Measurements from ENCODE around the gene RFESD. TPM values are rescaled to one million over a fixed set of nuclear protein-coding genes. Genes with fewer than 3 reads are reported as not detected.

Gene RFESD
- total and polyA plus RNA-seq, 10 of the 15 experiments (the other 5 are each of a cell fraction or from before 2014, with no cell fraction given), result 1.9 to 14.7 (median 4.9) TPM

DNA sequence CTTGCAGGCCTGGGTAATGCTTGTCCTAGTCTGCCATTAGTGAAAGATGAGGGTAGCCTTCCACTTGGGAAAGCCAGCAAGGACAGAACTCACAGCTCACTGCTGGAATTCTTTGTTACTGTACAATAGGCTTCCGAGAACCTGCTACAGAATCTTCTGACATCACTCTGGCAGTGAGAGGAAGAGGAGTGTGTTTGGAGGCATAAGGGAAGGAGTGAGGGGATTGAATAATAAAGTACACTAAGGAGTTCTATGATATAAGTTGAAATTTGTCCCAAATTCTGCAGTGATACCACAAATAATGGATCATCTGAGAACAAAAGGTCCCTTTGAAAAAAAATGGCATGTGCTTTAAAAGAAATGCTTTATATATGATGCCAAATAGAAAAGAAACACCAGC lies 36.3 kb downstream of the RFESD start, which contains the start of gene SPATA9:
SPATA9 (minus strand) TSS at position 101 of the 400 bp plus-strand sequence. CDS start 137 bp downstream, outside the sequence.
- CTCF ChIA-PET, result no interaction called here
- no peaks in the 10 kb centered on the region for H4K20me1 ChIP-seq (ENCODE audit: control insufficient read depth, insufficient read depth)
- H3K27ac ChIP-seq (ENCODE audit: control insufficient read depth, insufficient read depth), result no peak within 1 kb of the TSS
- SMC1A ChIA-PET (ENCODE audit: uncharacterized antibody, unreplicated experiment), result no interaction called here
- H3K4me3 ChIP-seq, result no peak within 1 kb of the TSS
- DNase-seq (ENCODE audit: low read depth, low spot score), result no peak
- no peaks in the 10 kb centered on the region for H3K79me2 ChIP-seq (ENCODE audit: control insufficient read depth, insufficient read depth, low read length)
- intact Hi-C loops (cut with micrococcal nuclease; ENCODE audit: unreplicated experiment) (no loop called here), in situ Hi-C loops (cut with MboI) (no loop called here)
- WGBS (ENCODE audit: insufficient coverage, insufficient replicate concordance, low lambda C conversion rate, missing lambda C conversion rate), result 38% methylated on average over 1 of the region's 1 CpG
- no peak within 1 kb of the TSS for H3K9ac ChIP-seq (ENCODE audit: control insufficient read depth, insufficient read depth, low read length)
- no peaks in the 10 kb centered on the region for H3K9me3 ChIP-seq (replicated peaks; ENCODE audit: control insufficient read depth, insufficient read depth, low read length)
- ATAC-seq, result no peak
- no peaks in the 10 kb centered on the region for H3K27me3 ChIP-seq (replicated peaks in 1 of 2; ENCODE audit: control insufficient read depth in 2 of 2, insufficient read depth in 2 of 2, low read length in 1 of 2)
- no peak within 1 kb of the TSS for H3K4me2 ChIP-seq (ENCODE audit: control insufficient read depth, insufficient read depth)
- BruUV-seq (replicated peaks), result no TSS peak
- H3K36me3 ChIP-seq (ENCODE audit: control insufficient read depth in 2 of 2, insufficient read depth in 2 of 2, low read length in 1 of 2), result no peaks in the 10 kb centered on the region
- POLR2A ChIA-PET, result no interaction called here
- H3K4me1 ChIP-seq (ENCODE audit: control insufficient read depth, insufficient read depth, low read length), result no peaks in the 10 kb centered on the region
- no peak for FAIRE-seq
- RAD21 ChIA-PET (ENCODE audit: unreplicated experiment), result no interaction called here
- TF ChIP-seq TARDBP (IDR thresholded peaks at IDR 0.05; ENCODE audit: borderline replicate concordance) (no peak), GABPA (IDR thresholded peaks at IDR 0.05; ENCODE audit: low read depth) (no peak), YY1 (IDR thresholded peaks at IDR 0.05; ENCODE audit: low read depth, low read length) (no peak), EP300 (IDR thresholded peaks at IDR 0.05; ENCODE audit: borderline replicate concordance in 1 of 2, control insufficient read depth in 1 of 2, low read depth in 2 of 2, low read length in 2 of 2) (no peak), CBX3 (IDR thresholded peaks at IDR 0.05; ENCODE audit: borderline replicate concordance, low read depth) (no peak), HDAC6 (IDR thresholded peaks at IDR 0.05; ENCODE audit: unreplicated experiment) (no peak), SREBF2 (IDR thresholded peaks at IDR 0.05; ENCODE audit: low read length) (no peak), MXI1 (IDR thresholded peaks at IDR 0.05; ENCODE audit: low read depth, low read length) (no peak), IKZF2 (IDR thresholded peaks at IDR 0.05) (no peak), BRCA1 (IDR thresholded peaks at IDR 0.05; ENCODE audit: low read depth, low read length) (no peak)
- TF ChIP-seq, protein P1, sequence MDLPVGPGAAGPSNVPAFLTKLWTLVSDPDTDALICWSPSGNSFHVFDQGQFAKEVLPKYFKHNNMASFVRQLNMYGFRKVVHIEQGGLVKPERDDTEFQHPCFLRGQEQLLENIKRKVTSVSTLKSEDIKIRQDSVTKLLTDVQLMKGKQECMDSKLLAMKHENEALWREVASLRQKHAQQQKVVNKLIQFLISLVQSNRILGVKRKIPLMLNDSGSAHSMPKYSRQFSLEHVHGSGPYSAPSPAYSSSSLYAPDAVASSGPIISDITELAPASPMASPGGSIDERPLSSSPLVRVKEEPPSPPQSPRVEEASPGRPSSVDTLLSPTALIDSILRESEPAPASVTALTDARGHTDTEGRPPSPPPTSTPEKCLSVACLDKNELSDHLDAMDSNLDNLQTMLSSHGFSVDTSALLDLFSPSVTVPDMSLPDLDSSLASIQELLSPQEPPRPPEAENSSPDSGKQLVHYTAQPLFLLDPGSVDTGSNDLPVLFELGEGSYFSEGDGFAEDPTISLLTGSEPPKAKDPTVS (IDR thresholded peaks at IDR 0.05; ENCODE audit: low read depth, low read length), result no peak
- TF ChIP-seq, protein P2, sequence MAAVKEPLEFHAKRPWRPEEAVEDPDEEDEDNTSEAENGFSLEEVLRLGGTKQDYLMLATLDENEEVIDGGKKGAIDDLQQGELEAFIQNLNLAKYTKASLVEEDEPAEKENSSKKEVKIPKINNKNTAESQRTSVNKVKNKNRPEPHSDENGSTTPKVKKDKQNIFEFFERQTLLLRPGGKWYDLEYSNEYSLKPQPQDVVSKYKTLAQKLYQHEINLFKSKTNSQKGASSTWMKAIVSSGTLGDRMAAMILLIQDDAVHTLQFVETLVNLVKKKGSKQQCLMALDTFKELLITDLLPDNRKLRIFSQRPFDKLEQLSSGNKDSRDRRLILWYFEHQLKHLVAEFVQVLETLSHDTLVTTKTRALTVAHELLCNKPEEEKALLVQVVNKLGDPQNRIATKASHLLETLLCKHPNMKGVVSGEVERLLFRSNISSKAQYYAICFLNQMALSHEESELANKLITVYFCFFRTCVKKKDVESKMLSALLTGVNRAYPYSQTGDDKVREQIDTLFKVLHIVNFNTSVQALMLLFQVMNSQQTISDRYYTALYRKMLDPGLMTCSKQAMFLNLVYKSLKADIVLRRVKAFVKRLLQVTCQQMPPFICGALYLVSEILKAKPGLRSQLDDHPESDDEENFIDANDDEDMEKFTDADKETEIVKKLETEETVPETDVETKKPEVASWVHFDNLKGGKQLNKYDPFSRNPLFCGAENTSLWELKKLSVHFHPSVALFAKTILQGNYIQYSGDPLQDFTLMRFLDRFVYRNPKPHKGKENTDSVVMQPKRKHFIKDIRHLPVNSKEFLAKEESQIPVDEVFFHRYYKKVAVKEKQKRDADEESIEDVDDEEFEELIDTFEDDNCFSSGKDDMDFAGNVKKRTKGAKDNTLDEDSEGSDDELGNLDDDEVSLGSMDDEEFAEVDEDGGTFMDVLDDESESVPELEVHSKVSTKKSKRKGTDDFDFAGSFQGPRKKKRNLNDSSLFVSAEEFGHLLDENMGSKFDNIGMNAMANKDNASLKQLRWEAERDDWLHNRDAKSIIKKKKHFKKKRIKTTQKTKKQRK (IDR thresholded peaks at IDR 0.05; ENCODE audit: low read depth, low read length), result no peak
- TF ChIP-seq, protein P3, sequence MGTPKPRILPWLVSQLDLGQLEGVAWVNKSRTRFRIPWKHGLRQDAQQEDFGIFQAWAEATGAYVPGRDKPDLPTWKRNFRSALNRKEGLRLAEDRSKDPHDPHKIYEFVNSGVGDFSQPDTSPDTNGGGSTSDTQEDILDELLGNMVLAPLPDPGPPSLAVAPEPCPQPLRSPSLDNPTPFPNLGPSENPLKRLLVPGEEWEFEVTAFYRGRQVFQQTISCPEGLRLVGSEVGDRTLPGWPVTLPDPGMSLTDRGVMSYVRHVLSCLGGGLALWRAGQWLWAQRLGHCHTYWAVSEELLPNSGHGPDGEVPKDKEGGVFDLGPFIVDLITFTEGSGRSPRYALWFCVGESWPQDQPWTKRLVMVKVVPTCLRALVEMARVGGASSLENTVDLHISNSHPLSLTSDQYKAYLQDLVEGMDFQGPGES (IDR thresholded peaks at IDR 0.05), result no peak
- TF ChIP-seq, protein P4, sequence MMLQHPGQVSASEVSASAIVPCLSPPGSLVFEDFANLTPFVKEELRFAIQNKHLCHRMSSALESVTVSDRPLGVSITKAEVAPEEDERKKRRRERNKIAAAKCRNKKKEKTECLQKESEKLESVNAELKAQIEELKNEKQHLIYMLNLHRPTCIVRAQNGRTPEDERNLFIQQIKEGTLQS (IDR thresholded peaks at IDR 0.05; ENCODE audit: borderline replicate concordance, extremely low read depth, low read depth, low read length), result no peak
- no peak within 1 kb of the TSS for H2AFZ ChIP-seq (ENCODE audit: control insufficient read depth, low read depth, low read length)

Data from GM12878 (cell line).